ENCODE data around the gene KRT25.

KRT25 gene, protein sequence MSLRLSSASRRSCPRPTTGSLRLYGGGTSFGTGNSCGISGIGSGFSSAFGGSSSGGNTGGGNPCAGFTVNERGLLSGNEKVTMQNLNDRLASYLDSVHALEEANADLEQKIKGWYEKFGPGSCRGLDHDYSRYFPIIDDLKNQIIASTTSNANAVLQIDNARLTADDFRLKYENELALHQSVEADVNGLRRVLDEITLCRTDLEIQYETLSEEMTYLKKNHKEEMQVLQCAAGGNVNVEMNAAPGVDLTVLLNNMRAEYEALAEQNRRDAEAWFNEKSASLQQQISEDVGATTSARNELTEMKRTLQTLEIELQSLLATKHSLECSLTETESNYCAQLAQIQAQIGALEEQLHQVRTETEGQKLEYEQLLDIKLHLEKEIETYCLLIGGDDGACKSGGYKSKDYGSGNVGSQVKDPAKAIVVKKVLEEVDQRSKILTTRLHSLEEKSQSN

DNA sequence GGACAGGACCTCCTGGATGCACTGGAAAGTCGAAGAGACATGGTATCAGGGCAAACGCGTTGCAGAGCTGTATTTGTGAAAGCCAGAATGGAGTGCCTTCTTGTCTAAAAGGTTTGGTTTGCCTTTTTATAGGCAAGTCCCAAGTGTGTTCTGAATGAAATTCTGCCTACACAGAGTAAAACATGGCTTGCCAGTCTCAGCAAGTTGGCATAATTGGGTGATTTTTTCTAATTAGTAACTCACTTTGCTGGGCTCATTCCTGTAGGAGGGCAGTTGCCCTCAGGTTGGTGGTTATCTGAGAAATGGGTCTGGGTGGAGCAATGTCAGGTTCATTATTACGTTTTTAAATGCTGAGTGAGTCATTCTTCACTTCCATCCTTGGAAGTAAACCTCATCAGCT is at the start of gene KRT25:
KRT25 (minus strand) TSS at position 101 of the 400 bp plus-strand sequence; CDS start at position 41, 60 bp downstream.
- DNase-seq (ENCODE audit: low read depth in 2 of 2): no peak

DNA sequence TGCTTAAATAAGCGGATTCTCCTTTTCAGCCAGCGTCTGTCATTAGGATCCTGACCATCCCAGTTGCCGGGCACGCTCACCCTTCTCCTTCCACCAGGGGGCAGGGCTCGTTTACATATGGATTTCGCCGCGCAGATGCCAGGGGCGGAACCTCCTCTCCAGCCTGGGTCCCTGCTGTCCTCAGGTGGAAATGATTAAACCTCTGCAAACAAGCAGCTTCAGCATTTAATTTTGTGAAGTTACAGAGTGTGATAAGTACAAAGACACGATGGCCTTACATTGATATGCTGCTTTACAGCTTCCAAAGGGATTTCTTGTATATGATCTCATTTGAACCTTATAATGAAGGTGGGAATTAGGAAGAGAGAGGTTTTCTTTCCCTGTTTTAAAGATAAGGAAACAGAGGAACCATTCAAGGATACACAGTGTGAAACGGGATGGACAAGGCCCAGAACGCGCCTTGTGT is 48.5 kb upstream of the KRT25 start:
- peak in 1 of 2 experiments; percentile 29 for DNase-seq (ENCODE audit: low read depth in 2 of 2)

DNA sequence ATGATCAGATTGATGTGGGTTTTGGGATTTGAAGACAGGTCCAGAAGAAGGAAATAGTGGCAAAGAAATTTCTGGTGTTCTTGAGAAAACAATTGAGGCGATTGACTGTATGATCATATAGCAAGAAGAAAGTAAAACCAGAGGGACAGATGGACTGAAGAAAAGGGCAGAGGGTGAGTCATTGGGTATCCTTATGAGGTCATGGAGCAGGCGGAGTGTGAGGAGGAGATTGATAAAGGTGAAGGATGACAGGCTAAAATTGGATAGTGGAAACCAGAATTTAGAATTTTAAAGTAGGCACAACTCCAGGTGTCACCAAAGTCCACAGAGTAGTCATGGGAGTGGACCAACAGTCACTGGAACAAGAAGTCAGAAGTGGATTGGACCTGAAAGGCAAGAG is 46.0 kb upstream of the KRT25 start:
- DNase-seq (ENCODE audit: low read depth in 2 of 2): no peak

DNA sequence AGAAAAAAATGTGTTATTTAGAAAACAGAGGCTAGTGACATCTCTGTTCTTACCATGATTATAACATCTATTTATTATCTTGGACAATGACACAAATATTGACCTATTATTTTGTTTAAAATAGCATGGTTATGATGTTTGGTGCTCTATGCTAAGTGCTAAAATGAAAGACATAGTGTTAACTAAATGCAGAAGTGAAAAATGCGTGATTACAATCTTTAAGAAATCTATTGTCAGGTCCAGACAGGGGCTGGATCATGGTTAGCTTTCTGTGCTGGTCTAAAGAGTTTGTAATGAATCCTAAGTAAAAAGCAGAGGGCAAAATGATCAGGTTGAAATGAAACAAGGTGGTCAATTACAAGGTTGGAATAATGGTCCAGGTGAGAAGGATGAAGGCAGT is 45.2 kb upstream of the KRT25 start:
- no peak for DNase-seq (ENCODE audit: low read depth in 2 of 2)

DNA sequence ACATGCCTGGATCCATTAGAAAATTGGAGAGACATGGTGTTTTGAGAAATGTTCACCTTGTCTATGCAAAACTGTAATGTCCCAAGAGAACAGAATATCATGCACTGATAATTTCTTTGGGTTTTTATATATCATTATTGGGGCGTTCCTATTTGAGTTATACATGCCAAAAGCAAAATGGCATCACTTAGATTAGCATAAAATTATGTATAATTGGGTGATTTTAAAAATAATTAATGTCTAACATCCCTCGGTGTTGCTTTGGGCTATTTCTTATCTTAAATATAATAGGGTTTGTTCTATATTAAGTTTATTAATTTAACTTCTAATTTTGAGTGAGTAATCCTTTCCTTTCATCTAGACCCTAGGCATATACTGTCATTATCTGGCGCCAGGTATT is 44.7 kb upstream of the KRT25 start, which contains the start of gene KRT28:
KRT28 (minus strand) TSS at position 101 of the 400 bp plus-strand sequence; CDS start at position 35, 66 bp downstream.
- no peak for DNase-seq (ENCODE audit: low read depth in 2 of 2)

DNA sequence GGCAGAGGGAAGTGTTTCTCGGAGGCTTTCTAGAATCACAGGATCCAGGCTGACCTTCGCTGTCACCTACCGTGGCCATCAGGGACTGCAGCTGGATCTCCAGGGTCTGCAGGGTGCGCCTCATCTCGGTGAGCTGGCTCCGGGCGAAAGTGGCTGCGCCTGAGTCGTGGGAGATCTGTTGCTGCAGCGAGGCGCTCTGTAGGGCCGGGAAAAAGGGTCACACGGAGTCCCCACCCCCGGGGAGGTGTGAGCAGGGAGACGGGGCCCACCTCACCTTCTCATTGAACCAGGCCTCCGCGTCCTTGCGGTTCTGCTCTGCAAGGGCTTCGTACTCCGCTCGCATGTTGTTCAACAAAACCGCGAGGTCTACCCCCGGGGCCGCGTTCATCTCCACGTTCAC is 41.7 kb upstream of the KRT25 start:
- no peak for DNase-seq (ENCODE audit: low read depth in 2 of 2)

DNA sequence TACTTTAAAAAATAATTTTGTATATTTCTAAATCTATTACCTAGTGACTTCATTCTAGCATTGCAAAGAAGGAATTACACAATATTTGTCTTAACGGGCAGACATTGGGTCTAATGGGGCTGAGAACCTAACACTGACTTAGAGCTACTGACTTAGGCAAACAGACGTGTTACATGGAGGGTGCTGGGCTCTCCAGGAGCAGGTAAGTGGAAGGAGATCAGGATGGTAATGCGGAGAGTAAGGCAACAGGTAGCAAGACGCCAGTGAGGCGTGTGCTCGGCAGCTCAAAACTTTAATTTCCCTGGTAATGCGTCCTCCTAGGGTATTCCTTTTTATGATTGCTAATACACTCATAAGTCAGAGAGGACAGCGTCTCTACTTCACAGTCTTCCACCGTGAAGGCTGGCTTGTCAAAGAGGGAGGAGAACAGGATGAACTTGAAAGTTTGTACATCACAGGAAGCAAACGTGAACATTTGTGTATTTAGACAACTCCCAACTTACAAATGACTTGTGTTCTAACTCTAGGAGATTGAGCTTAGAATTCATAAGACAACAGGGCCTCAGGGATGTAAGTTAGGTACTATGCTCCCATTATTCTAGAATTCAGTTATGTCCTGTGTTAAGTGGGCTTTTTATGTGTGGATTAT is 40.0 kb upstream of the KRT25 start:
- DNase-seq (ENCODE audit: low read depth in 2 of 2): no peak

DNA sequence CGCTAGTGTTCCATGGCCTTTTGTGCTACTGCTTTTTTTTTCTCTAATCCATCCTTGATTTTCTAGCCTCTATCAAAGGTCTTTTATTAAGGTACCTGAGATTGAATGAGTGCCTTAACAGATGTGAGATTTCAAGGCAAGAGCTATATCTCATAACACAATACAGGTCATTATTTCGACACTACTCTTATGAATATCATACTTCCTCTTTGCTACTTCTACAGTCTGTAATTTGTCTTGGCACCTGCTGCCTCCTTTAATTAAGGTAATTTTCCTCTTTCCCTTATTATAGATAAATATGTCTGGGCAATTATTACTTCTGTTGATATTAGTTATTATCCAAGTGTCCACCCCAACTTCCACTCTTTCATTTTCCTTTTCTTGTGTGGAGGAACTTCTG is 39.3 kb upstream of the KRT25 start:
- DNase-seq (ENCODE audit: low read depth in 2 of 2): no peak

DNA sequence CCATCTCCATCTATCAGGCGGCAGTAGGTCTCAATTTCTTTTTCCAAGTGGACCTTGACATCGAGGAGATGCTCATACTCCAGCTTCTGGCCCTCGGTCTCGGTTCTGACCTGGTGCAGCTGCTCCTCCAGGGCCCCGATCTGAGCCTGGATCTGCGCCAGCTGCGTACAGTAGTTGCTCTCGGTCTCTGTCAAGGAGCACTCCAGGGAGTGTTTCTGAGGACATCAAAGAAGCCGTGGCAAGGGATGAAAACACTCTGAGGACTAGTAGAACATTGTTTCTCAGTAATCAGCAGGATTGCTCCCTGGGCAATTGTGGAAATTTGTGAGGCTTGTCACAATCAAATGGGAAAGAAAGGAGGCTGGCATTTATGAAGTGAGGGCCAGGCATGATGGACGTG is 38.7 kb upstream of the KRT25 start:
- DNase-seq (ENCODE audit: low read depth in 2 of 2): no peak

DNA sequence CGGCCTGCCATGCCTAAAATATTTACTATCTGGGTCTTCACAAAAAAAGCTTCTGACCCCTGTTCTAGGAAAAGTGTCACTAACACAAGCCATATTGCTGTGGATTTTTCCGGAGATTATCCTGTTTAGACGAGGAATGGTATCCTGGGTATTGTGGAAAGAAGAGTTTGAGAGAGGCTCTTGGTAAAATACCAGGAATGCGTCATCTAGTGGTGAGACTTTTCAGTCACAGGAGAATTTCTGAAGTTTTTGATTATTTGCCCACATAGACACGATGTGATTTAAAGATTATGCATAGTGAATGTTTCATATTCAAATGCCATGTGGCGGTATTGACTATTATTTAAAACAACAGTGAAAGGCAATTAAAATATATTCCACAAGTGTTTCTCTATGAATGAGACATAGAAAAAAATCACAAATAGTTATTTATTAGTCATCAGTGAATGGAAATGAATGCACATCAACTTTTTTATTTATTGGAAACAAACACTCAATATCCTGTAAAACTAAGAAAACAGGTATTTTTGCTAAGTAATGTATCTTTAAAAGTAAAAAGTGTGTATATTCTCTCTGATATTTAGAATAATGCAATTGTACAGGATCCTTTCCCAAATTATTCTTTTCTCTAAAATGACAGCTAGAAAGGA is 36.8 kb upstream of the KRT25 start:
- no peak for DNase-seq (ENCODE audit: low read depth in 2 of 2)

DNA sequence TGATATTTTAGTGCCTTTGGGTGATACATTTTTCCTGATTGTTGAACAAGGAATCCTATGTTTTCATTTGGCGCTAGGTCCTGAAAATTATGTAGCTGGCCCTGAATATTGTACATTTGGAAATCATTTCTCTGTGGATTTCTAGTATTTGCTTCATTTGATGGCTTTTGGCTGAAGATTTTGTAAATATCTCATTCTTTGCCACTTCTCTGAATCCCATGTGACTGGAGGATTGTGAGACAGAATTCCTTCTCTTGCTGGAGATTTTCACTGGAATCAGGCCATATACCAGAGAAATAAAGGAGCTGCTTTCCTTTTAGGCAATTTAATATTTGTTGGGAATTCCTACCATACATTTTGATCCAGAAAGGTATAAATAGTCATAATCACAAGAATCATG is 36.0 kb upstream of the KRT25 start:
- no peak for DNase-seq (ENCODE audit: low read depth in 2 of 2)

DNA sequence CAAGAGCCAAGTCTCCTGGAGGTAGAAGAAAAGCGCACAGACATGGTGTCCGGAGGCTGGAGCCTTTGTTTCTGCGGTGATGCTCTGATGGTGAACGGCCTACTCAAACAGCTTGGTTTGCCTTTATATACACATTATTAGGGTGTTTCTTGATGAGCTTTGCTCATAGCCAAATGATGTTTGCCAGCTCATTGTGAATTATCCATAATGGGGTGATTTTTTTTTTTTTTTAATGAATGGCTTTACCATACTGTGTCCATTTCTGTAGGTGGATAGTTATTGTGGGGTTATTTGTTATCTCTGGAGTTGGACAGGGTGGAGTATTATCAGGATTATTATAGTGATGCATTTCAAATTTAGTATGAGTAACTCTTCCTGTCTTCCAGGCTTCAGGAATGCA is 27.3 kb upstream of the KRT25 start, which contains the start of gene KRT27:
KRT27 (minus strand) TSS at position 101 of the 400 bp plus-strand sequence; CDS start at position 44, 57 bp downstream.
- DNase-seq (ENCODE audit: low read depth in 2 of 2): no peak

DNA sequence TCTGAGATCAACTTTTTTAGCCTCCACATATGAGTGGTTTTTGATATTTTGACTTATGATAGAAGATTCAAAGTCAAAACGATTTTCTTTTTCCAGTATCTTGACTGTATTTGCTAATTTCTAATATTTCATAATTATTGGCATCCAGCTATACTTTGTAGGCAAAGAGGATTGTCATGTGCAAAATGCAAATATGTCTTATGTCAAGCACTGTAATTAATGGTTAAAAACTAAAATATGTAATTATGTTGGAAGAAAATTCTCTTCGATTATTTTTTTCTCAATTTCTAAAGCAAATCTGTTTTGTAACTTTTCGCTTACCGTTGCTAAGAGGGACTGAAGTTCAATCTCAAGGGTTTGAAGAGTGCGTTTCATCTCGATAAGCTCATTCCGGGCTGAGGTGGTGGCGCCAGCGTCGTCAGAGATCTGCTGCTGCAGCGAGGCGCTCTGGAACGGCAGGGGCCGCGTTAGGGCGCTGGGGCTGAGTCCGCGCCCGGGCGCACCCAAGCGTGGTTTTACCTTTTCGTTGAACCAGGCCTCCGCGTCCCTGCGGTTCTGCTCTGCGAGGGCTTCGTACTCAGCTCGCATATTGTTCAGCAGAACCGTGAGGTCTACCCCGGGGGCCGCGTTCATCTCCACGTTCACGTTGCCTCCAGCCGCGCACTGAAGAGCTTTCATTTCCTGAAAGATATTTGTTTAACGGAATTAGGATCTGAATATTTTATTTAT is 24.2 kb upstream of the KRT25 start:
- DNase-seq (ENCODE audit: low read depth in 2 of 2): no peak

DNA sequence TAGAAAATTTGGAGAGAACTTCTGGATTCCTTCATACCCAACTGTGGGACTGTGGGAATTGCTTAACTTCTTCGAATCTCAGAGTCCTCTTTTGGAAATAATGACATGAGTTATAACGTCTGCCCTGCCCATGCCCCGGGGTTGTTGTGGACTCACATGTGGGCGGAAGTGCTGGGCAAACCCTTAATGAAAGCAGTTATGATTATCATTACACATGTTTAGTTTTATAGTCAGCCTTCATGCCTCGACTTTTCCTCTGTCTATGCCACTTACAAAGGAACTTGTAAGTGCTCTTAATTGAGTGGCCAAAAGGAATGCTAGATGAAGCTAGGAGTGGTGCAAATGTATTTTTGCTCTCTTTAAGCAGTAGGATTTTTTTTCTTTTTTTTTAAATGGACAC is 23.3 kb upstream of the KRT25 start:
- no peak for DNase-seq (ENCODE audit: low read depth in 2 of 2)

DNA sequence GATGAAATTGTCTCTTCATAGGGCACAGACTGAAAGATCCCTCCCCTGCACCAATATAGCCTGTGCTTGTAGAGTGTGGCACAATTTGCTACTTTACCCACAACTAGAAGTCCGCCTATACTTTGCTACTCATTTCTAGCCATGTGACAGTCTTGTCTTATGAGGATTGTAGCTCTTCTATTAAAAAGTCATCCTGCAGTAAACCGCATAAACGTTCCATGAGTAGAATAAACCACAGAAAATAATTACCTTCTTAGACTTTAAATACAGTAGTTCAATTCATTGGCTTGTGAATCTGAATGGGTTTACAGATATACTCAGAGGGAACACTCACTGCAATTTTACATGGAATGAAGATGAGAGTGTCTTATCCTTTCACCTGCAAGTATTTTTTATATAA is 22.8 kb upstream of the KRT25 start:
- no peak for DNase-seq (ENCODE audit: low read depth in 2 of 2)

DNA sequence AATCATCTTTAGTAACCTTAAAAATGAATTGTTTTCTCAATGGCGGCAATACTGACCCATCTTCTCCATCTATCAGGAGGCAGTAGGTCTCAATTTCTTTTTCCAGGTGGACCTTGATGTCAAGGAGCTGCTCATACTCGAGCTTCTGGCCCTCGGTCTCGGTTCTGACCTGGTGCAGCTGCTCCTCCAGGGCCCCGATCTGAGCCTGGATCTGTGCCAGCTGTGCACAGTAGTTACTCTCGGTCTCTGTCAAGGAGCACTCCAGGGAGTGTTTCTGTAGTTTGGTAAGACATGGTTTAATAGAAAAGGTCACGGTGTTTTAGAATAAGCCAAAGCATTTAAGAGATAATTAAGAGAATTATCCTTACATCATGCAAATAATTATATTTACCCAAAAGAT is 22.3 kb upstream of the KRT25 start:
- no peak for DNase-seq (ENCODE audit: low read depth in 2 of 2)

DNA sequence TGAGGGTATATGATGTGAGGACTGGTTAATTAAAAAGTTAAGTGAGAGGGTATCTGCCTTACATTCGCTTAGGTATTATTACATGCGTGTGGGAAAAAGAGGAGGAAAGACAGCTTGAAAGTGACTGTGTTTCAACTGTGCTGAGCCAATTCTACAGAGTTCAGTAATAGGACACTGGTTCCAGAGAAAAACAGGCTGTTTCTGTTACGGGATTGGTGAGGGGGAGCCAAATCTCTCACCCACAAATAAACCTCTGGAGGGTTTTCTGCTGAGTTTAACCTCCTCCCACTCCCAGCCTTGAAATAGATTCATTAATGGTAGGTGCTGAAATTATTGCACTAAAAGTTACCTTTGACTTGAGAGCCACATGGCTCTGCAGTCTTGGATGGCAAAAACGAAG is 20.8 kb upstream of the KRT25 start:
- no peak for DNase-seq (ENCODE audit: low read depth in 2 of 2)

DNA sequence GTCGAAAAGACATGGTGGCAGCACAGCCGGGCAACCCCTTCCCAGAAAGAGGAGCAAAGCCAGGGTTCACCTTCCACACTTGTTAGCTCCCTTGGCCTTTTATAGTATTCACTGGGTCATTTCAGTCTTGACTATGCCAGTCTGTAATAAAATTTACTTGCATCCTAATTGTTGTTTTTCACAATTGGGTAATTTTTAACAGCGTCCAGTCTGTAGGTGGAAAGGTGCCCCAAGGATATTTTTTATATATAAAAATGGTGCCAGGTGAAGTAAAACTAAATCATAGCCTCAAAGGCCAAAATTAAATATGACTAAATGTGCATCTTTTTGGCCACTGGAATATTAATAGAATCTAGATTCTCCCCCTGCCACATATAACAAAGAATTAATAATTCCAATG is 17.0 kb upstream of the KRT25 start, which contains the start of gene KRT26:
KRT26 (minus strand) TSS at position 101 of the 400 bp plus-strand sequence; CDS start at position 13, 88 bp downstream.
- no peak for DNase-seq (ENCODE audit: low read depth in 2 of 2)

DNA sequence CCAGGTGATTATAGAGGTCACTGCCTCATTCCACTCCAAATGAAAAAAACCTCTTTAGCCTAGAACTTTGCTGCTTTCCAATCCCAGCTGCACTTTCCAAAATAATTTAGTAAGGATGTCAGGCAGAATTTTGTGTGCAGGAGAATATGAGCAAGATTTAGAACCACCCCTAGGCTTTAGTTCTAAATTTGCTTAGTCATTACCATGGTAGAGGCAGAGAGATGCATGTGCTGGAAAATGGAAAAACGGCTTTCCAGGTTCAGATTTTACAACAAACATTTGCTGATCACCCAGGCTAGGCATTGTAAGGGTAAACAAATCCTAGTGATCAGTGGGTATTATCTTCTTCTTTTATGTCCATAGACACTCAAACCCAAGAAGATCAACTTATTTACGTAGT is 10.5 kb upstream of the KRT25 start:
- no peak for DNase-seq (ENCODE audit: low read depth in 2 of 2)

DNA sequence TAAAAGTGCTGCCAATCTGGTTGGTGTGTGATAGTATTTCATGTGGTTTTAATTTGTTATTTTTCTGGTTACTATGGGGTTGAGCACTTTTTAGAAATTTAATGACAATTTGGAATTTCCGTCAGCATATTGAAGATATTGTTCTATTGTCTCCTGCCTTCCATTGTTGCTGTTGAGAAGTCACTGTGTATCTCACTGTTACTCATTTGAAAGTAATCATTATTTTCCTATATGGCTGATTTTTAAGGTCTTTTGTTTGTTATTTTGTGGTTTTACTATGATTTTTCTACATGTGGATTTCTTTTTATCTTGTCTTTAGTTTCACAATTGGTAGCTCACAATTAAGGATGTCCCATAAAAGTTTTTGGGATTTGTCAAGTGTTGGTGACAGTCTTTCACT is 8.6 kb upstream of the KRT25 start:
- DNase-seq (ENCODE audit: low read depth in 2 of 2): no peak
